NCI-H345 treated with DMSO at 0.1 percent for 48 hours (cell line): ENCODE results near the gene TBL3.
A peak's percentile ranks its signal among the peaks of the same experiment; 100 is the strongest.

ENCODE experiments used
- DNase-seq: peaks from one replicate; lab custom pipeline; 2025; ENCODE audit not compliant: unreplicated experiment; lab: John Stamatoyannopoulos, UW

TBL3 gene

GRCh38 chr16:1963806-1964505 is 7.9 kb upstream of the TBL3 start:
- no peak for DNase-seq

GRCh38 chr16:1964506-1965395 is 7.1 kb upstream of the TBL3 start, which contains the start of gene RPS2:
TSS of gene RPS2 (minus strand) at chr16:1964826. CDS start at chr16:1964625, 201 bp downstream.
- DNase-seq: peak; percentile 95

- no peak for DNase-seq
Observed at GRCh38 chr16:1965396-1966001, 6.4 kb upstream of the TBL3 start.

DNA sequence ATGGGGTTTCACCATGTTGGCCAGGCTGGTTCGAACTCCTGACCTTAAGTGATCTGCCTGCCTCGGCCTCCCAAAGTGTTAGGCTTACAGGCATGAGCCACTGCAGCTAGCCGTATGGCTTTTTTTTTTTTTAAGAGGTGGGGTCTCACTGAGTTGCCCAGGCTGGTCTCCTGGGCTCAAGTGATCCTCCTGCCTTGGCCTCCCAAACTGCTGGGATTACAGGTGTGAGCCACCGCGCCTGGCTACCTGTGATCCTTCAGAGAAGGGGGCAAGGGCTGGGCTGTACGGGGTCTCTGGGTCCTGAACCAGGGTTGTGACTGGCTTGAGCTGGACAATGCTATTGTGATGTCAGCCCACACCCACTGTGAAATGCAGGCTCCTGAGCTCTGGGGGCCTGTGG is 5.4 kb upstream of the TBL3 start, which contains the start of gene RNF151:
Gene RNF151, plus strand, starts transcription at position 397 of the 400 bp plus-strand sequence. CDS start 26 bp downstream, outside the sequence.
- no peak for DNase-seq

DNA sequence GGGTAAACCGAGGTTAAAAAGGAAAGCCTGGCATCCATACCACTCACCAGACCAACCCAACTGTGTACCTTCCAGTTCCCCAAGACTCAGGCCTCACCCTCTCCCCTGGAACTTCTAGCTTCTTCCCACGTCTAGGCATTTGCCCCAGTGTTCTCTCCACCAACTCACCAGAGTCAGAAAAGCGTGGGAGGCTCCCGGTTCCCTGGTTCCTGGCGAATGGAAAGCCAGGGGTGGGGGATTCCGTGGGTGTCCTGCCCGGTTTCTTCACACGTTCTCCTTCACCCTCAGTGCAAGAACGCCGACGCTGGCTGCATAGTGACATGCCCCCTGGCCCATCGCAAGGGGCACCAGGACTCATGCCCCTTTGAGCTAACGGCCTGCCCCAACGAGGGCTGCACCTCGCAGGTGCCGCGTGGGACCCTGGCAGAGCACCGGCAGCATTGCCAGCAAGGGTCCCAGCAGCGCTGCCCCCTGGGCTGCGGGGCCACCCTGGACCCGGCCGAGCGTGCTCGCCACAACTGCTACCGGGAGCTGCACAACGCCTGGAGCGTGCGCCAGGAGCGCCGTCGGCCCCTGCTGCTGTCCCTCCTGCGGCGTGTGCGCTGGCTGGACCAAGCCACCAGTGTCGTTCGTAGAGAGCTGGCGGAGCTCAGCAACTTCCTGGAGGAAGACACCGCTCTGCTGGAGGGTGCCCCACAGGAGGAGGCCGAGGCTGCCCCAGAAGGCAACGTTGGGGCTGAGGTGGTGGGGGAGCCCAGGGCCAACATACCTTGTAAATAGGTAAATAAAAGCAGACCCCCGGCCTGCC is 3.5 kb upstream of the TBL3 start:
- DNase-seq: no peak

GRCh38 chr16:1972490-1972877 is 631 bp downstream of the TBL3 start:
- no peak for DNase-seq

- no peak for DNase-seq
Observed at GRCh38 chr16:1973461-1974156, 1.8 kb downstream of the TBL3 start.

- no peak for DNase-seq
Observed at GRCh38 chr16:1974157-1975070, 2.6 kb downstream of the TBL3 start.

GRCh38 chr16:1975432-1976215 is 3.8 kb downstream of the TBL3 start:
- DNase-seq: no peak

GRCh38 chr16:1976216-1976520 is 4.3 kb downstream of the TBL3 start:
- DNase-seq: no peak

- no peak for DNase-seq
Observed at GRCh38 chr16:1976951-1977874, 5.4 kb downstream of the TBL3 start.

DNA sequence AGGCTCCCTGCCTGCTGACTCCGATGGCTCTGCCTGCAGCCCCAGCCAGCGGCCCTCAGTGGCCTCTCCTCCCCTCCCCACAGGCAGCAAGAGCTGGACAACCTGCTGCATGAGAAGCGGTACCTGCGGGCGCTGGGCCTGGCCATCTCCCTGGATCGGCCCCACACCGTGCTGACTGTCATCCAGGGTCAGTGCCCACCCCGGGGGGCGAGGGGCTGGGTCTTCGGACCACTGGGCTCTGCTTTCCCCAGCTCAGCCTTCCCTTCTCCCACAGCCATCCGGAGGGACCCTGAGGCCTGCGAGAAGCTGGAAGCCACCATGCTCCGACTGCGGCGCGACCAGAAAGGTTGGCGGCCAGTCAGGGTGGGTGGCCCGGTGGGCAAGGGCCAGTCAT is 6.0 kb downstream of the TBL3 start:
- DNase-seq: no peak

GRCh38 chr16:1978476-1979120 is 6.7 kb downstream of the TBL3 start:
- DNase-seq: no peak

DNA sequence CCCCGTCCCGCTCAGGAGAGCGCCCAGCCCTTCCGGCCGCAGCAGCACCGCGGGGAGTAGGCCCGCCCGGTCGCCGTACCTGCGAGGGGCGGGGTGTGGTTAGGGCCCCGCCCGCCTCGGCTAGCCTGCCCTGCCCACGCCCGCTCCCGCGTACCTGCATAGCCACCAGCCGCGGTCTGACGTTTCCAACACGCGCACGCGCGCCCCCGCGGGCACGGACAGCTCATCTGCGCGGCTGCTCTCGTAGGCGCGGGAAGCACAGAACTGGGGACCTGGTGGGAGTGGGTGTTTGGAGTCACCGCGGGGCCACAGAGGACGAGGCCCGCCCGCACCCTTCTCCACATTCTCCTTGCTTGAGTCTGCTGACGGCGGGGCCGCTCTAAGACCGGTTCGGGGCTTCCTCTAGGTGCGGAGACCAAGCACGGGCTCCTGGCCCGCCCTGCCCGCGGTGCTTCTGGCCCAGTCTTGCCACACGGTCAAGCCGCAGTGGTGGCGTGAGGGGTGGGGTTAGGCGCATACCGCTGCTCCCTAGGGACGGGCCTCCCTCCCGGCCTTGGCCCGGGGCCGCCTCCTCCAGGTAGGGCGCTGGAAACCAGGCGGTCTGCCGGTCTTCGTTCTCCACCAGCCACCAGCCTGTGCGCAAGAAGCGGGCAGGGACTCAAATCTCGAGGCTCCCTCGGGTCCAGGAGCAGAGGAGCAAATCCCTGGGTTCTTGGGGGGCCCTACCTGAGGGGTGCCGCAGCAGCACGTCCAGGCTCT is 7.6 kb downstream of the TBL3 start:
- DNase-seq: no peak

- DNase-seq: no peak
Observed at GRCh38 chr16:1980030-1980769, 8.3 kb downstream of the TBL3 start.

- DNase-seq: no peak
Observed at GRCh38 chr16:1980770-1981087, 8.9 kb downstream of the TBL3 start.
